HEK293 (cell line): ENCODE data around the gene POLL.
A peak's percentile ranks its signal among the peaks of the same experiment; 100 is the strongest.
"Not testable (repeated sequence)": the region's sequence is repeated elsewhere in the genome, so short reads cannot be mapped to it uniquely, and the experiment has no call there.

Experiments
- CTCF ChIA-PET: fragments of 350-600 bp; formaldehyde crosslinking; extraction: SDS; loops from one replicate; lab custom pipeline; 2021; ENCODE audit warnings: antibody characterized with exemption; lab: Yijun Ruan, JAX
- POLR2A ChIA-PET: fragments of 300-600 bp; formaldehyde crosslinking; extraction: SDS; loops from one replicate; lab custom pipeline; 2020; ENCODE audit warnings: antibody characterized with exemption, inconsistent platforms; lab: Yijun Ruan, JAX
- H3K27ac ChIP-seq: fragments of 200-500 bp; sonication (Bioruptor generic); 2 replicates; pipeline ENCODE4 v1.5.1; 2014; ENCODE audit warnings: low read depth, low read length, control low read depth, inconsistent platforms; ENCODE audit errors: extremely low read depth
- H3K36me3 ChIP-seq, 2 experiments: fragments of 200-500 bp in 1 of 2; sonication (Bioruptor generic) in 1 of 2; 1 replicate in 1 of 2; 2 replicates in 1 of 2; pipeline ENCODE4 v1.5.1; 2014 to 2017; ENCODE audit warnings: inconsistent platforms in 2 of 2, low read length in 2 of 2; ENCODE audit not compliant: control insufficient read depth in 2 of 2, insufficient read depth in 1 of 2
- H3K4me1 ChIP-seq: fragments of 200-500 bp; sonication (Bioruptor generic); 2 replicates; pipeline ENCODE4 v1.5.1; 2014; ENCODE audit warnings: mild to moderate bottlenecking, low read length, inconsistent platforms; ENCODE audit not compliant: control insufficient read depth, insufficient read depth
- H3K4me3 ChIP-seq: 2 replicates; pipeline ENCODE4 v1.5.1; 2011; ENCODE audit warnings: low read depth, mild to moderate bottlenecking, control low read depth, low read length, moderate library complexity
- H3K9me3 ChIP-seq: fragments of 200-500 bp; sonication (Bioruptor generic); 2 replicates; pipeline ENCODE4 v1.5.1; 2014; ENCODE audit warnings: low read depth, low read length, inconsistent platforms; ENCODE audit not compliant: control insufficient read depth, insufficient read depth
- KLF1 ChIP-seq: fragments of 450-650 bp; formaldehyde crosslinking; IDR thresholded peaks from 2 replicates; pipeline ENCODE4 v1.5.1; 2016; ENCODE audit warnings: missing biosample characterization, missing genetic modification characterization
- KLF9 ChIP-seq: fragments of 450-650 bp; formaldehyde crosslinking; IDR thresholded peaks from 2 replicates; pipeline ENCODE4 v1.5.1; 2016; ENCODE audit warnings: missing biosample characterization, missing genetic modification characterization, low read depth
- PATZ1 ChIP-seq: fragments of 450-650 bp; formaldehyde crosslinking; IDR thresholded peaks from 2 replicates; pipeline ENCODE4 v1.5.1; 2016; ENCODE audit warnings: missing biosample characterization, missing genetic modification characterization
- ZNF10 ChIP-seq: fragments of 450-650 bp; formaldehyde crosslinking; IDR thresholded peaks from 2 replicates; pipeline ENCODE4 v1.5.1; 2017; ENCODE audit warnings: missing biosample characterization, missing genetic modification characterization
- ZNF140 ChIP-seq: fragments of 450-650 bp; formaldehyde crosslinking; IDR thresholded peaks from 2 replicates; pipeline ENCODE4 v1.5.1; 2016; ENCODE audit warnings: missing biosample characterization, missing genetic modification characterization
- ZNF169 ChIP-seq: fragments of 450-650 bp; formaldehyde crosslinking; IDR thresholded peaks from 2 replicates; pipeline ENCODE4 v1.5.1; 2016; ENCODE audit warnings: missing biosample characterization, missing genetic modification characterization
- ZNF211 ChIP-seq: fragments of 450-650 bp; formaldehyde crosslinking; IDR thresholded peaks from 2 replicates; pipeline ENCODE4 v1.5.1; 2016; ENCODE audit warnings: low read depth, missing biosample characterization, missing genetic modification characterization
- ZNF248 ChIP-seq: fragments of 450-650 bp; formaldehyde crosslinking; IDR thresholded peaks from 2 replicates; pipeline ENCODE4 v1.5.1; 2017; ENCODE audit warnings: missing biosample characterization, missing genetic modification characterization
- ZNF433 ChIP-seq: fragments of 450-650 bp; formaldehyde crosslinking; IDR thresholded peaks from 2 replicates; pipeline ENCODE4 v1.5.1; 2016; ENCODE audit warnings: missing biosample characterization, missing genetic modification characterization, low read depth
- ZNF558 ChIP-seq: fragments of 450-650 bp; formaldehyde crosslinking; IDR thresholded peaks from 2 replicates; pipeline ENCODE4 v1.5.1; 2016; ENCODE audit warnings: missing biosample characterization, missing genetic modification characterization
- ZNF707 ChIP-seq: fragments of 450-650 bp; formaldehyde crosslinking; IDR thresholded peaks from 2 replicates; pipeline ENCODE4 v1.5.1; 2016; ENCODE audit warnings: missing biosample characterization, missing genetic modification characterization
- ZNF768 ChIP-seq: fragments of 450-650 bp; formaldehyde crosslinking; IDR thresholded peaks from 2 replicates; pipeline ENCODE4 v1.5.1; 2018; ENCODE audit warnings: missing biosample characterization, mild to moderate bottlenecking, missing genetic modification characterization
- ZNF843 ChIP-seq: fragments of 450-650 bp; formaldehyde crosslinking; IDR thresholded peaks from 2 replicates; pipeline ENCODE4 v1.5.1; 2016; ENCODE audit warnings: missing biosample characterization, missing genetic modification characterization

POLL gene

GRCh38 chr10:101587725-101588653, at the start of gene POLL, which contains the start of gene DPCD (continued):
- TF ChIP-seq PATZ1 (tag by site-specific recombination) (peak; percentile 89), ZNF140 (tag by site-specific recombination) (no peak), ZNF707 (no peak)

GRCh38 chr10:101633510-101633909, 45.5 kb upstream of the POLL start:
- CTCF ChIA-PET, H3K36me3 ChIP-seq, POLR2A ChIA-PET, H3K27ac ChIP-seq, H3K4me1 ChIP-seq, H3K4me3 ChIP-seq, H3K9me3 ChIP-seq: not testable (repeated sequence)
- TF ChIP-seq ZNF211 (tag by site-specific recombination), result peak; percentile 96
- TF ChIP-seq, all 188 proteins: peak for 1; not testable (repeated sequence) for 187

GRCh38 chr10:101631821-101632475, 43.9 kb upstream of the POLL start:
- CTCF ChIA-PET, result interaction anchor here (0.6 to 1.6 kb wide), 2 partner anchors 54 to 62 kb away, joined by 3 read pairs; no protein-coding TSS in a partner anchor
- POLR2A ChIA-PET, result interaction anchor here (0.6 kb wide), 1 partner anchor 79 kb away, joined by 6 read pairs; no protein-coding TSS in a partner anchor
- no peak overlapping the region for H3K4me3 ChIP-seq
- peaks cover 3 to 5% of the 10 kb centered on the region in 2 experiments; a peak in 2 of 3 replicates for H3K36me3 ChIP-seq
- H3K9me3 ChIP-seq, result no peaks in the 10 kb centered on the region
- TF ChIP-seq ZNF248 (tag by site-specific recombination), result no peak
- TF ChIP-seq KLF1 (tag by site-specific recombination), result peak; percentile 58
- H3K4me1 ChIP-seq, result no peaks in the 10 kb centered on the region
- no peak overlapping the region for H3K27ac ChIP-seq

GRCh38 chr10:101630633-101630920, 42.5 kb upstream of the POLL start:
- no peaks in the 10 kb centered on the region for H3K4me1 ChIP-seq
- H3K36me3 ChIP-seq, result peaks cover 0 to 3% of the 10 kb centered on the region in 2 experiments; a peak in 2 of 3 replicates
- no peaks in the 10 kb centered on the region for H3K9me3 ChIP-seq
- ChIA-PET POLR2A (no interaction called here), CTCF (interaction anchor here (0.6 kb wide), 1 partner anchor 351 kb away, joined by 3 read pairs; no protein-coding TSS in a partner anchor)
- no peak for TF ChIP-seq ZNF843 (tag by site-specific recombination)
- H3K27ac ChIP-seq, result no peak overlapping the region
- no peak overlapping the region for H3K4me3 ChIP-seq

- Histone ChIP-seq H3K36me3 (peaks cover 0 to 3% of the 10 kb centered on the region in 2 experiments; a peak in 2 of 3 replicates), H3K27ac (no peak overlapping the region), H3K4me1 (no peaks in the 10 kb centered on the region), H3K9me3 (no peaks in the 10 kb centered on the region), H3K4me3 (no peak overlapping the region)
- POLR2A ChIA-PET, result no interaction called here
- TF ChIP-seq ZNF433 (no peak), ZNF10 (0 out of 2 replicates have a peak, but pooled peaks have one; percentile 48), ZNF558 (tag by site-specific recombination) (no peak), ZNF768 (no peak), KLF9 (no peak), ZNF169 (tag by site-specific recombination) (no peak)
- CTCF ChIA-PET, result interaction anchor here (0.6 kb wide), 1 partner anchor 352 kb away, joined by 3 read pairs; no protein-coding TSS in a partner anchor
Observed at GRCh38 chr10:101629837-101630632, 42.0 kb upstream of the POLL start.
